NCI-H2081 (cell line): Measurements from ENCODE around the gene CPA5.

Experiments
- DNase-seq, 2 experiments: peaks; one replicate each; lab custom pipeline; 2025; lab: John Stamatoyannopoulos, UW

The CPA5 gene

DNA sequence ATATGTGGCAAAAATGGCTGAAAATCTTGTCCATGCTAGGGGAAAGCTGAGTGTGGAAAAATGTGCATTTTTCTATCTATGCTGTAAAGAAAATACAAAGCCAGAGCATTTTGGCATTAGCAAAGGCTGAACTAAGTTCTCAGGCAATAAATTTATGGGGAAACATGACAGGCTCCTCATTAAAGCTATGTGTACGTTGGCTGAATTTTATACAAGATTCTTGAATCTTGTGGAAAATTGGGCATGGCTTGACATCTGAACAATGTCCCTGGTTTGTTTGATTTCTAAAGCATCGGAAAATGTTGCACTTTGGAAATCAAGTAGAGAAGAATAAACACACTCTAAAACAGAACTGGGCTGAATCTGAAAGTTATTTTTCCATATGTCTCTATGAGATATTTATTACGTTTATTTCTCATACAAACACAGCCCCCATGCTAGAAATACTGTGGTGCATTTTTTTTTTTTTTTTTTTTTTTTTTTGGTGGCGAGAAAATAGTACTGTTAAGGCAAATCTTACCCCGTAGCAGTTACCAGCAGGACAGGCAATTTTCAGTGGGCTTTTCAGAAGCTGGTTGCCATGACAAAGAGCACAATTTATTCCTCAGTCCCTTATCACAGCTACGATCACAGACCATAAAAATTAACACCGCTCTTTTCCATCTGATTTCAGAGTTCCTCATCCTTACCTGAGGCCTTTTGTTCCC, 52.6 kb downstream of the CPA5 start:
- peak; percentile 41 to 67 for DNase-seq

DNA sequence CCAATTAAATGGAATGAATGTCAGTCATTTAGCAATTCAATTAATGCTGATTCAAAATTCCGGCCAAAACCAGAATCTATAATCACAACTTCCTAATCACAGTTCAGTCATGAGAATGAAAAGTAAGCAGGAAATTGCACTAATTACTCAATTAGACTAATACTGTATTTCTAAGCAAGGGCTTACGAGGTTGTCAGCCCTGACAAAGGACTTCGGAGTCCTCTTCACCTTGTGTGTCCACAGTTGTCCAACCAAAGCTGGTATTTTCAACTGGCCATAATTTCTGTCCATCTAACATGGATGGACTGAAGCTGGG, 53.1 kb downstream of the CPA5 start:
- peak in 1 of 2 experiments; percentile 79 for DNase-seq

DNA sequence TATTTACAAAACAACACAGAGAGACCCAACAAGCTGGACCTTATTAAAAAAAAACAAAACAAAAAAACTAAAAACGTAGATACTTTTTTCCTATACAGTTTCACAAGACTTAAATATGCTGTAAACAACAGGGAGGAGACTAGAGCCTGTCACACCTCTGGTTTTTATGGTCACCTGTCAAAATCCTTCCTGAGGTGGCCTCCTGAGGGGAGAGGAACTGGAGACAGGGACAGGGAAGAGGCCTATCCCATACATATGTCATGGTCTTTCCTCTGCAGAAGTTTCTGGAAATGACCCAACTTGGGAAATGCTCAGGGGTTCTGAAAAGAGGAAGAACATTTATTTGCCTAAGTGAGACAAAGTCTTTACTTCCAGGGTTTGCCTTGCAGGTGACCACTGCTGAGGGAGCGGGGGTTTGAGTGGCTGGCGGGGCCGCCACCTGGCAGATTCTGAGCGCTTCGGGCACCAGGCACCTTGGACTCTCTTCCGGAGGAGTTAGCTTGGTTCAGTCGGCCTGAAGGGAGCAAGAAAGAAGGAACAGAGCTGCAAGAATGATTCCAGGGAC, 54.0 kb downstream of the CPA5 start:
- DNase-seq = no peak

DNA sequence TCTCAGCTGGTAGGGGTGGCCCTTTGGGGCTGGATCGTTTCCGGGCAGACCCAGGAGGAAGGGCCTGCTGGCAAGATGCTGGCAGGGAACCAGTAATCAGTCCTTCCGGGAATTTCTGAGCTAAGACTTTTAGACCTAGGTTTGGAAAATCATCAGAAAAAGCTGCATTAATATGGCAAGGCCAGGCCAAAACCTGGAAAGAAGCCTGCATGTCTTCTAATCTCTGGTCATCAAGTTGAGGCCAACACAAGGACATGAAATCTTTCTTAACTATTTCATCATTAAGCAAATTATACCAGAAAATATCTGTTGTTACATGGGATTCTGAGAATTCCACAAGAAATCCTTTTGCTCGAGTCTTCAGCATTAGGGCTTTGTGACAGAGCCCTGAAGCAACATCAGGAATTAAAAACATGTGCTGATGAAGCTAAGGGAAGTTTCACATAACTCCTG, 55.5 kb downstream of the CPA5 start:
- no peak for DNase-seq

DNA sequence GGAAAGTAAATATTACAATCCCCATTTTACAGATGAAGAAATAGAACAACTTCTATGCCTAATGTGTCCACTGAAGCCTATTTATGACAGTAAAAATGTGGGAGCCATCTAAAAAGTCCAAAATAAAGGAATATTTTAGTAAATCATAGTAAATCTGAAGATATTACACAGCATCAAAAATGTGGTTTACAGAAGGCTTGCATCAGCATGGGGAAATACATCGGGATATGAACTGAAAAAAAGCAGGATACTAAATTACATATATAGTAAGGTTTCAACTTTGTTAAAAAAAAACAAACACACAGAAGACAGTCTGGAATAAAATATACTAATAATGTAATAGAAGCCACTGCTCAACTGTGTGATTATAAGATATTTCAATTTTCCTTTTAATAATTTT, 56.5 kb downstream of the CPA5 start:
- DNase-seq = no peak

DNA sequence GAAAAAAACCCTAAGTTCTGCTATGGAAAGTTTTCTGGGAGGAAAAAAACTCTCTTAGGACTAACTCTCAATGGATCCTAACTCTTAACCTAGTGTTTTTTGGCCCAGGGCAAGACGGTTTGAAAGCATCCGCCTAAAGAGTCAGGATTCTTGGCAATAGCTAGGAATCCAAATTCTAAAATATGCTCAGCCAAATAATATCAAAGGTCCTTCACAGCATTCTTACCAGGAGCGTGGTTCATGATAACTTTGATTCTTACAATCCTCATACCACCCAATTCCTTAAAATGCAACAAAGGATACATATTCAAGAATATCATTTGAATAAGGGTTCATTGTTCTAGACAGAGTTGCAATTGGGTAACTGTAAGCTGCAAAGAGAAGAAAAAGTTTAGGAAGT, 57.0 kb downstream of the CPA5 start:
- no peak for DNase-seq

DNA sequence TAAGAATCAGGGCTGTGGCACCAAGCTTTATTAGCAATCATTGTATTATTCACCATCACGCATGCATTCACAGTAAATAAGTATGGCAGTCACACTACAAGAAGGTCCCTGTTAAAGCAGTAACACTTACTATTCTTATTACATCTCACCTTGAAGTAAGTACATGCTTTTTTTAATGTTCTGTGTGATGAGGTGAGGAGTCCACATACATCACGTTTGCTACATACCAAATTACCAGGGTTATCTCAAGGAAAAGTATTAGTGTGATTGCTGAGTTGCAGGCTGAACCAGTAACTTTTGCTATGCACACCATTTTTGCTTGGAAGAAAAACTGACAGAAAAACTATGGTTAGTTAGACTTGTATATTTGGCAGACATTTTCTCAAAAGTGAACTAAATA, 60.4 kb downstream of the CPA5 start:
- DNase-seq = no peak

DNA sequence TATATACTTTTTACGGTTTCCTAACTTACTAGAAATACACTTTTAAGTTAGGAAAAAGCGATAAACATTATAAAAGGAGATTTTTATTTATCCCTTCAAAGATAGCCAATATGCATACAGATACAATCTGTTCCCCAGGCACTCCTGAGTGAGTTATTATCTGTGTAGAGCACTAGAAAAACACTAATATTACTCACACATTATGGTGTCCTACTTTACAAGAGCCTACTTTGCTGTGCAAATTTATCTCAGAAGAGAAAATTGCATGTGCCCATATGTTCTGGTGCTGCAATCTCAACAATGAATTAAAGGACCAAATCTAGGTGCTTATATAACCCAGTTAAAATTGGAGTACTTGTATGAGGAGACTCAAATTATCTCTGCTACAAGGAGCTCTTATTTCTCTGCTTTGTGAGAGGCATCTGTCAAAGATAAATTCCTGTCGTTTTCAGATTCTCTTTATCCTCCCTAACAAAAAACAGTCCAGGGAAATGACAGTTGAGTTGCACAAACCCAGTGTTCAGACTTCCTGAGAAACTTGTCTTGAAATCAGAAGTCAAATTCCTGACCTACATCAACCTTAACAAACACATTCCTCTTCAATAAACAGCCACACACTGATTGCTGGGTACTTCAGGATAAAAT, 64.6 kb downstream of the CPA5 start:
- peak in 1 of 2 experiments; percentile 43 for DNase-seq

DNA sequence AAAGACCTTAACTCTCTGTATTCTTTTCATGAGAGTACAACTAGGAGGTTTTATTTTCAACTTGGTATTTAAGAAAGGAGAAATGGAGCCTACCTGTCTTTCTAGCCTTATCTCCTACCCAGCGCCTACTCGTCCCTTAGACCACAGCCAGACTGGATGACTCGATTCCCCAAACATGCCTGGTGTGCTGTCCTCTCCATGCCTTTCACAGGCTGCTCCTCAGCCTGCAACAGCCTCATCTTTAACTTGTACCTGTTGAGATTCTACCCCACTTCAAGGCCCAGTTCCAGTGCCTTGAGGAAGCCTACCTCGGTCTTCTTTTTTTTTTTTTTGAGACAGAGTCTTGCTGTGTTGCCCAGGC, 65.1 kb downstream of the CPA5 start:
- DNase-seq = no peak

DNA sequence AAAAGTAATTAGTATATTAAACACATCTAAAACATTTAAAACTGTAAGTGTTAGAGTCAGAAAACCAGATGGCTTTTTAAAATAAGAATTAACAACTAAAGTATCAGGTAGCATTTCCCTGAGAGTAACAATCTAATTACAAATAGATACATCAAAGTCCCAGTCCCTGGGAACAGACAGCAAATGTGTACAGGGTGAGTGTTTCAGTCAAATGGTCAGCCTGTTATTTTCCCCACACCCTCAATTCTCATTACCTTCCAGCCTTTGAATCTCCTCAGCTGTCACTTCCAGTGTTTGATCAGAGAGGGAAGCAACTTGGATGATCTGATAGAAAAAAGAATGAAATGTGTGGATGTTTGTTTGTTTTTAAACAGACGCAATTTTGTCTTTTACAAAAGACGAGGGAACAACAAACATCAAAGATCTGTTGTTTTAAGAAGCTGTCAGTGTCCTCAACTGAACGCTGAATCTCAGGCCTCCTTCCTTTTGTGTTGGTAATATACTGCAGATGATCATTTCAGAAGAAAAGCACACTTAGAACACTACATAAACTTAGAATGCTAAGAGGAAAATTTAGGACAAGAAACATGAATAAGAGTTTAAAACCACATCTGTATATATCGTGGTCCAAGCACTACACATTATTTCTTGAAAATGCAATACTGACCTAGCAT, 66.4 kb downstream of the CPA5 start:
- peak; percentile 40 to 61 for DNase-seq

DNA sequence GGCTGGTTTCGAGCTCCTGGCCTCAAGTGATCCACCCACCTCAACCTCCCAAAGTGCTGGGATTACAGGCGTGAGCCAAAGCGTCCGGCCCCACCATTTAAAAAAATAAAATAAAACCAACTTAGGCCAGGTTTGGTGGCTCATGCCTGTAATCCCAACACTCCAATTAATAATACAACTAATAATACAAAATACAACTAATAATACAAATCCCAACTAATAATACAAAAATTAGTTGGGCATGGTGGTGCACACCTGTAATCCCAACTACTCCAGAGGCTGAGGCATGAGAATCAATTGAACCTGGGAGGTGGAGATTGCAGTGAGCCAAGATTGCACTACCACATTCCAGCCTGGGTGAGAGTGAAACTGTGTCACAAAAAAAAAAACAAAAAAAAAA, 68.6 kb downstream of the CPA5 start:
- no peak for DNase-seq

DNA sequence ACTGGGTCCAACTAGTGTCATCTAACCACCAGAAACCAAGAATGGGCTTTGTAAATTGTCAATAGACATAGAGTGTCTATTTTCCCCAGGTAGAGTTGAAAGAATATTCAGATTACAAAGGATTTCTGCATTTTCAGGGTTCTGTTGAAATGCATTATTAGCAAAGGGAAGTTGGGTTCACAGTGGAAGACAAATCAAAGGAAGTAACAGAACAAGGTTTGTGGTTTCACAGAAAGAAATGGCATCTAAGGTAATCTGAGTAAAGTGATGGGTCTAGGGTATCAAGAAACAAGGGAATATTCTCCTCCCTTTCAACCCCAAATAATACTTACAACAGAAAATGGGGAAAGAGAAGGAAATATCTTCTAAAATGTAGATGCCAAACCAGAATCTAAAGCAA, 70.4 kb downstream of the CPA5 start:
- DNase-seq = no peak

DNA sequence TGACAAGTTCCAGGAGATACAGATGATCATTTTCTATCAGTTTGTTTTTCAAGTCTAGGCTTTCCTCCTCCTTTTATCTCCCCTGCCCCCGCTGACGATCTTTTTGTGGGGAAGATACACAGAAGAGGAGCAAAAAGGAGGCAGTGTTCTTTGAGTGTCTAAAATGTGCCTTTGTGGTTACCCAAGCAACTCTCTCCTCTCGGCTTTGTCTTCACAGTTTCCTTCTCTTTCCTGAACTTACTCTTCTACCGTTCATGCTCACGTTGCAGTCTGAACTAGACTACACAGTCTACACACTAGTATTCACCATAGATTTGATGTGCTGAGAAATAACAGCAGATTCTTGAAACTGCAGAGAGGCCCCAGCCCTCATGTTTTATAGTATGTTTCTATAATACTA, 72.6 kb downstream of the CPA5 start:
- no peak for DNase-seq

DNA sequence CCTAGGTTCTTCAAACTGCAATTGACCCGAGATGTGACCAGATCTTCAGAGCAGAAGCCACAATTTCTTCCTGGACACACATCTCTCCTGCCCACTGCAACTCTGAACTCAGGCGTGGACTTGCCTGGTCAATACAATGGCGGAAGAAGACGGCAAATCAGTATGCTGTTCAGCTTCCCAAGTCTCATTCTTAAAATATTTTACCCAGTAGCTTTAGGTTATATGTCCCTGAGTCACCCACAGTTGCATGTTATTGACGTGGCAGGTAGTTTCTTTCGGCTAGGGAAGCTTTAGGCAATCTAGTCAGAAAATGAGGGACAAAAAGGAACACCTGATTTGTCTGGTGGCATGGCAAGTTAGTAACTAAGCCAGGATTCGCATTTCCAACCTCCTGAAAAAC, 73.7 kb downstream of the CPA5 start:
- no peak for DNase-seq
